ENCODE data around the gene GPX5. TPM values are rescaled to one million over a fixed set of nuclear protein-coding genes. Genes with fewer than 3 reads are reported as not detected.

GPX5 gene
- total RNA-seq, 1 donor from 2014 or later, result not detected

DNA sequence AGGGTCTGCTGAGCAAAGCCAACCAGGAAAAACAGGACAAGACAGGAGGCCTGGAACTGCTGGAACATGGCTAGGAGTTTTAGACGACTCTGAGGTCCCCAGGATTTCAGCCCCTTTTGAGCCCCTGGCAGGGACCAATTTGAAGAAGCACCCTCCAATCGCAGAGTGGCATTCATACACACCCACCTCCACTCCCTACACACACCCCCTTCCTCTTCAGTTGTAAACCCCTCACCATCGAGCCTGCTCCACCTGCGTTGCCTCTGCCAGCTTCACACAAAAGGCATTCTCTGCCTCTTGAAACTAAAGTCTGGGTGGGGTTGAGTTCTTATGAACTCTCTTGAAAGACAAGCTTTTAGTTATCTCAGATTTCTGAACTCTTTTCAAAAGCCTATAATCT, 10.0 kb upstream of the GPX5 start, which contains the start of gene GPX6:
TSS of gene GPX6 (minus strand) at position 118 of the 400 bp plus-strand sequence. CDS start at position 68, 50 bp downstream.
- Histone ChIP-seq H3K36me3 (no peaks in the 10 kb centered on the region), H3K9me3 (no peaks in the 10 kb centered on the region), H3K27me3 (no peaks in the 10 kb centered on the region), H3K27ac (no peak within 1 kb of the TSS), H3K4me3 (no peak within 1 kb of the TSS), H3K4me1 (no peaks in the 10 kb centered on the region)
- intact Hi-C loops (cut with DNase I), result no loop called here
- TF ChIP-seq CTCF (IDR thresholded peaks at IDR 0.05), result no peak
- no peak for TF ChIP-seq POLR2A (IDR thresholded peaks at IDR 0.05)
- no peak for TF ChIP-seq POLR2AphosphoS5 (IDR thresholded peaks at IDR 0.05; ENCODE audit: insufficient read depth in 1 of 2, low read depth in 1 of 2)
- DNase-seq (ENCODE audit: extremely low spot score in 2 of 2), result no peak

DNA sequence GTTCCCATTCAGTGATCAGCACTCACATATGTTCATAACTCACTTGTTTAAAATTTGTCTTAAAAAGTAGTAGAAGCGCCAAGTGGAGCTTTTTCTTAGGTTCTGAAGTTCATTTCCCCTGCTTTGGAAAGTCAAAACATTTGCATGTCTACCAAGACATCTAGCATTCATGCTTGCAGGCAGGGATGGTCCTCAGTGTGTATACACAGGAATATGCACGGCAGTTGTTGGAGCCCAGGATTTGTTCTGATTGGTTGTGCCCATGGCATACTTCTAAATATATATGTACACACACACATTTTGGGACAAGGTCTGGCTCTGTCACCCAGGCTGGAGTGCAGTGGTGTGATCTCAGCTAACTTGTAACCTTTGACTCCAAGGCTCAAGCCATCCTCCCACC, 7.7 kb upstream of the GPX5 start:
- TF ChIP-seq CTCF (IDR thresholded peaks at IDR 0.05), result no peak
- TF ChIP-seq POLR2AphosphoS5 (IDR thresholded peaks at IDR 0.05; ENCODE audit: insufficient read depth in 1 of 2, low read depth in 1 of 2), result no peak
- no peak for TF ChIP-seq POLR2A (IDR thresholded peaks at IDR 0.05)
- no peaks in the 10 kb centered on the region for H3K9me3 ChIP-seq
- H3K36me3 ChIP-seq, result no peaks in the 10 kb centered on the region
- intact Hi-C loops (cut with DNase I), result no loop called here
- H3K4me1 ChIP-seq, result no peaks in the 10 kb centered on the region
- DNase-seq (ENCODE audit: extremely low spot score in 2 of 2), result no peak
- H3K27ac ChIP-seq, result no peak overlapping the region
- H3K27me3 ChIP-seq, result no peaks in the 10 kb centered on the region
- H3K4me3 ChIP-seq, result no peak overlapping the region

DNA sequence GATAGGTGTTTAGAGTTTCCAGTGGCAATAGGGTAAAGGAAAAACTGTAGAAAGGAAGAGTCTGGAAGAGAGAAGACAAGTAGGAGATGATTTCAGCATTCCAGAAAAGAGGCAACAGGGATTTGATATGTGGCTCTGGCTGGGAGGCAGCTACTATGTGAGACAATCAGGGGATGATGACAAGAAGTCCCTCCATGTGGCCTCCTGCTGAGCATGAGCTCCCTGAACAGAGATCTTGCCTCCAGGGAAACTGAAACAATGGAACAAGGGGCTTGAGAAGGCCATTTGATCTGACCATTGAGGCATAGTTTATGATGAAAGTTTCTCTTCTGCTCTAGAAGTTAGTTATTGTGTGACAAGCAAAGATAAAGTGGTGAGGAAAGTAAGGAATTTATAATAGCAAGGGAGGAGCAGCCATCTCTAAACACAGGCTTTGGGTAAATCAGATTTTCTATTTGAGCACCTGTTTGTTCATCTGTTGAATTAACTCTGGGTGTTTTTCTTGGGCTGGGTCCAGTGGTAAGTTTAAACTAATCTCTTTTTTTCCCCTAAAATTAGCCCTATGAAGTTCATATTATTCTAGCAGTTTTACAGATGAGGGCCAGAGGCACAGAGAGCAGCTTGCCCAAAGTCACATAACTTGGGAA, 3.0 kb upstream of the GPX5 start:
- H3K4me3 ChIP-seq, result no peak overlapping the region
- H3K27ac ChIP-seq, result no peak overlapping the region
- no peaks in the 10 kb centered on the region for H3K36me3 ChIP-seq
- H3K4me1 ChIP-seq, result no peaks in the 10 kb centered on the region
- no peak for TF ChIP-seq POLR2AphosphoS5 (IDR thresholded peaks at IDR 0.05; ENCODE audit: insufficient read depth in 1 of 2, low read depth in 1 of 2)
- no peaks in the 10 kb centered on the region for H3K27me3 ChIP-seq
- intact Hi-C loops (cut with DNase I), result no loop called here
- no peak for DNase-seq (ENCODE audit: extremely low spot score in 2 of 2)
- no peaks in the 10 kb centered on the region for H3K9me3 ChIP-seq

DNA sequence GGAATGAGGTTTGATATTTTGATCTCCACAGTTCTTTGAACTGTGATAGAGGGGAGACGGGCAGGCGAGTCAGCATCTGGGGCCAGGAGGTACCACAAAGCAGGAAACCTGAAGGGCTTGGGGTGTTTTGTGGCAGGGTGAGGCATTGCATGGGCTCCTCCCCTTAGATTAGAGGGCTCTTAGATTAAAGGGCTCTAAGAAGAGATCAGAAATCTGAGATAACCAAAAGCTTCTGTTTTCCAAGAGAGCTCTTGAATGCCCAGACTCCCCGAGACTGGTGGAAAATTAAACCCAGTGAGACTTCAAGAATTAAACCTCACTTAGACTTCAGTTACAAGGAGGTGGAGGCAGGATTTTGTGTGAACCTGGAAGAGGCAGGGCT, 2.4 kb upstream of the GPX5 start:
- Histone ChIP-seq H3K36me3 (no peaks in the 10 kb centered on the region), H3K4me3 (no peak overlapping the region), H3K27me3 (no peaks in the 10 kb centered on the region), H3K27ac (no peak overlapping the region), H3K4me1 (no peaks in the 10 kb centered on the region), H3K9me3 (no peaks in the 10 kb centered on the region)
- DNase-seq (ENCODE audit: extremely low spot score in 2 of 2), result no peak
- no peak for TF ChIP-seq CTCF (IDR thresholded peaks at IDR 0.05)
- TF ChIP-seq POLR2AphosphoS5 (IDR thresholded peaks at IDR 0.05; ENCODE audit: insufficient read depth in 1 of 2, low read depth in 1 of 2), result no peak
- TF ChIP-seq POLR2A (IDR thresholded peaks at IDR 0.05), result no peak
- intact Hi-C loops (cut with DNase I), result no loop called here

GRCh38 chr6:28530777-28531176, 5.1 kb downstream of the GPX5 start:
- intact Hi-C loops (cut with DNase I), result no loop called here
- DNase-seq (ENCODE audit: extremely low spot score in 2 of 2), result no peak
- Histone ChIP-seq H3K36me3 (no peaks in the 10 kb centered on the region), H3K27ac (no peak overlapping the region), H3K27me3 (no peaks in the 10 kb centered on the region), H3K4me3 (no peak overlapping the region), H3K4me1 (no peaks in the 10 kb centered on the region), H3K9me3 (no peaks in the 10 kb centered on the region)
- TF ChIP-seq POLR2A (IDR thresholded peaks at IDR 0.05) (no peak), POLR2AphosphoS5 (IDR thresholded peaks at IDR 0.05; ENCODE audit: insufficient read depth in 1 of 2, low read depth in 1 of 2) (no peak), CTCF (IDR thresholded peaks at IDR 0.05) (no peak)

All from vagina (tissue), 2 donors.